Sigmoid colon (tissue), 7 donors: ENCODE results near the gene NFS1. TPM values are rescaled to one million over a fixed set of nuclear protein-coding genes. Genes with fewer than 3 reads are reported as not detected.

Experiments used
- DNase-seq: peaks from one replicate; pipeline ENCODE4 v3.0.0-alpha.2; 2019
- H3K27ac ChIP-seq, 4 donors: fragments of 200-600 bp; sonication (generic); one replicate each; pipeline ENCODE4 v1.5.1; 2016 to 2019; ENCODE audit warnings: mild to moderate bottlenecking in 1 of 4
- H3K27me3 ChIP-seq, 3 donors: fragments of 200-600 bp; sonication (generic); one replicate each; pipeline ENCODE4 v1.5.1; 2019; ENCODE audit warnings: mild to moderate bottlenecking in 1 of 3
- H3K36me3 ChIP-seq, 4 donors: fragments of 200-600 bp; sonication (generic); one replicate each; pipeline ENCODE4 v1.5.1; 2016 to 2019
- H3K4me1 ChIP-seq, 4 donors: fragments of 200-600 bp; sonication (generic); one replicate each; pipeline ENCODE4 v1.5.1; 2017 to 2019
- H3K4me3 ChIP-seq, 4 donors: fragments of 200-600 bp; sonication (generic); one replicate each; pipeline ENCODE4 v1.5.1; 2017 to 2019; ENCODE audit warnings: mild to moderate bottlenecking in 2 of 4, moderate library complexity in 1 of 4
- H3K9me3 ChIP-seq, 4 donors: fragments of 200-600 bp in 3 of 4; sonication (generic) in 3 of 4; one replicate each; pipeline versions ENCODE4 v1.5.1 to v1.6.1; 2013 to 2019
- CTCF ChIP-seq, 4 experiments: fragments of 450-650 bp in 3 of 4; fragments of 200-600 bp in 1 of 4; IDR thresholded peaks; one replicate each; pipeline ENCODE4 v1.5.1; 2016 to 2019; ENCODE audit warnings: antibody characterized with exemption in 4 of 4, mild to moderate bottlenecking in 3 of 4, moderate library complexity in 2 of 4
- EP300 ChIP-seq, 4 donors: sonication (generic); formaldehyde crosslinking; IDR thresholded peaks; one replicate each; pipeline ENCODE4 v1.6.1; 2017; ENCODE audit warnings: antibody characterized with exemption in 4 of 4
- POLR2A ChIP-seq, 2 donors: fragments of 450-650 bp; IDR thresholded peaks; one replicate each; pipeline ENCODE4 v1.6.1; 2016; ENCODE audit warnings: antibody characterized with exemption in 2 of 2, mild to moderate bottlenecking in 2 of 2, moderate library complexity in 2 of 2
- POLR2AphosphoS5 ChIP-seq, 4 donors: sonication (generic); formaldehyde crosslinking; IDR thresholded peaks; one replicate each; pipeline ENCODE4 v1.6.1; 2017; ENCODE audit warnings: antibody characterized with exemption in 4 of 4
- WGBS, 2 donors: extraction: QIAGEN DNeasy Blood & Tissue Kit; methylation state at CpG; one replicate each; pipeline ENCODE4 v1.1.7; 2013; 5-methylcytosine and 5-hydroxymethylcytosine counted together
- intact Hi-C: fragments of 100-400 bp; cut with DNase I; formaldehyde crosslinking; loops from one replicate; pipeline ENCODE4 v1.15.1; 2023
- polyA plus RNA-seq, 3 donors: library from polyadenylated mRNA; stranded (reverse); fragments of 200-250 nt; gene quantifications; one replicate each; pipeline ENCODE4 v1.2.3, GENCODE V29; 2013
- total RNA-seq, 4 donors: library from RNA; depleted of rRNA; stranded (reverse); fragments of >200 nt; gene quantifications; one replicate each; pipeline ENCODE4 v1.1.0, GENCODE V29; 2016
- donor health status: healthy with polysubstance abuse.
- donor health status: Bipolar disorder and iron deficiency.
- donor health status: healthy.

The NFS1 gene
- total and polyA plus RNA-seq, 7 donors, result 19.0 to 39.2 (median 29.8) TPM

GRCh38 chr20:35699957-35700624, 939 bp upstream of the NFS1 start:
- 11 to 30% methylated on average over 6 of the region's 6 CpGs for WGBS, 2 donors
- TF ChIP-seq POLR2AphosphoS5 (IDR thresholded peaks at IDR 0.05) (no peak), POLR2A (IDR thresholded peaks at IDR 0.05) (no peak), CTCF (IDR thresholded peaks at IDR 0.05) (no peak), EP300 (IDR thresholded peaks at IDR 0.05) (no peak)
- Histone ChIP-seq H3K36me3 (peaks cover 21 to 53% (median 23%) of the 10 kb centered on the region in 4 donors), H3K4me1 (peaks cover 0 to 28% (median 24%) of the 10 kb centered on the region in 4 donors), H3K4me3 (peak overlapping the region; percentile 78 to 93 (median 90)), H3K27me3 (no peaks in the 10 kb centered on the region), H3K27ac (peak overlapping the region; percentile 87 to 92 (median 90)), H3K9me3 (no peaks in the 10 kb centered on the region)
- DNase-seq, result peak; percentile 11
- intact Hi-C loops, result loop anchor here (2.0 to 10.0 kb wide), 6 partner anchors 42 to 235 kb away; partner anchors contain the start of genes ERGIC3, RBM39 and SPAG4

- H3K27ac ChIP-seq, result peak overlapping the region; percentile 87 to 92 (median 90)
- 6 to 8% methylated on average over 37 of the region's 37 CpGs for WGBS, 2 donors
- H3K4me1 ChIP-seq, result peaks cover 0 to 28% (median 24%) of the 10 kb centered on the region in 4 donors
- intact Hi-C loops, result loop anchor here (2.0 to 10.0 kb wide), 4 partner anchors 81 to 234 kb away; partner anchors contain the start of genes ERGIC3 and SPAG4
- peak overlapping the region; percentile 78 to 93 (median 90) for H3K4me3 ChIP-seq
- H3K27me3 ChIP-seq, result no peaks in the 10 kb centered on the region
- H3K36me3 ChIP-seq, result peaks cover 12 to 53% (median 12%) of the 10 kb centered on the region in 4 donors
- TF ChIP-seq POLR2A (IDR thresholded peaks at IDR 0.05), result no peak
- peak in 1 of 4 donors; percentile 2 for TF ChIP-seq EP300 (IDR thresholded peaks at IDR 0.05)
- peak; percentile 53 for DNase-seq
- H3K9me3 ChIP-seq, result no peaks in the 10 kb centered on the region
These were observed 640 bp downstream of the NFS1 start for GRCh38 chr20:35698298-35699126.

GRCh38 chr20:35697696-35698297, 1.4 kb downstream of the NFS1 start:
- Histone ChIP-seq H3K27me3 (no peaks in the 10 kb centered on the region), H3K27ac (peak overlapping the region in 2 of 4 donors; percentile 90), H3K4me1 (peaks cover 0 to 28% (median 24%) of the 10 kb centered on the region in 4 donors), H3K9me3 (no peaks in the 10 kb centered on the region), H3K4me3 (peak overlapping the region in 3 of 4 donors; percentile 78 to 93 (median 92)), H3K36me3 (peaks cover 6 to 51% (median 10%) of the 10 kb centered on the region in 4 donors)
- WGBS, 2 donors, result 81 to 85% methylated on average over 9 of the region's 9 CpGs
- TF ChIP-seq CTCF (IDR thresholded peaks at IDR 0.05), result no peak
- no peak for TF ChIP-seq EP300 (IDR thresholded peaks at IDR 0.05)
- no peak for TF ChIP-seq POLR2AphosphoS5 (IDR thresholded peaks at IDR 0.05)
- no peak for TF ChIP-seq POLR2A (IDR thresholded peaks at IDR 0.05)
- peak; percentile 35 for DNase-seq
- intact Hi-C loops, result loop anchor here (2.0 to 10.0 kb wide), 4 partner anchors 80 to 233 kb away; partner anchors contain the start of genes ERGIC3 and SPAG4

- intact Hi-C loops, result loop anchor here (5.0 to 10.0 kb wide), 3 partner anchors 79 to 231 kb away; partner anchors contain the start of genes ERGIC3 and SPAG4
- Histone ChIP-seq H3K36me3 (peaks cover 3 to 47% (median 10%) of the 10 kb centered on the region in 4 donors), H3K27me3 (no peaks in the 10 kb centered on the region), H3K27ac (no peak overlapping the region), H3K4me3 (no peak overlapping the region), H3K9me3 (no peaks in the 10 kb centered on the region), H3K4me1 (peaks cover 0 to 28% (median 24%) of the 10 kb centered on the region in 4 donors)
- 93 to 95% methylated on average over 4 of the region's 4 CpGs for WGBS, 2 donors
- TF ChIP-seq POLR2AphosphoS5 (IDR thresholded peaks at IDR 0.05) (no peak), POLR2A (IDR thresholded peaks at IDR 0.05) (no peak), CTCF (IDR thresholded peaks at IDR 0.05) (no peak), EP300 (IDR thresholded peaks at IDR 0.05) (no peak)
- peak; percentile 6 for DNase-seq
These were observed 3.2 kb downstream of the NFS1 start for GRCh38 chr20:35695978-35696377.
